ENCODE measurements around the gene DGCR2. TPM values are rescaled to one million over a fixed set of nuclear protein-coding genes. Genes with fewer than 3 reads are reported as not detected.

DGCR2 gene
- total and polyA plus RNA-seq, 2 of the 4 experiments (the other 2 are of a cell fraction), result 17.2 to 35.4 TPM

GRCh38 chr22:19005905-19006304, 116.3 kb downstream of the DGCR2 start:
- Histone ChIP-seq H3K14ac (replicated peaks; ENCODE audit: low read depth, low read length) (no peak overlapping the region), H3K9ac (ENCODE audit: low read depth, low read length) (no peak overlapping the region), H3K4me2 (ENCODE audit: low read depth, low read length) (no peak overlapping the region), H4K8ac (ENCODE audit: low read depth in 2 of 2, low read length in 2 of 2) (no peak overlapping the region), H4K20me1 (ENCODE audit: insufficient read depth, low read length) (no peaks in the 10 kb centered on the region), H3K18ac (ENCODE audit: low read depth, low read length) (no peak overlapping the region), H3K4ac (ENCODE audit: low read depth, low read length) (no peak overlapping the region), H2BK15ac (ENCODE audit: low read depth, low read length) (no peak overlapping the region), H3K27me3 (ENCODE audit: control insufficient read depth, insufficient read depth, low read length) (peaks cover 6% of the 10 kb centered on the region), H3K79me1 (ENCODE audit: low read depth in 1 of 2, low read length in 2 of 2) (no peaks in the 10 kb centered on the region), H3K27ac (ENCODE audit: insufficient read depth, low read length) (no peak overlapping the region), H2AK9ac (replicated peaks; ENCODE audit: low read depth, low read length, poor library complexity) (no peak overlapping the region), H2AFZ (replicated peaks; ENCODE audit: low read length, poor library complexity) (no peak overlapping the region), H3K9me3 (ENCODE audit: control insufficient read depth, insufficient read depth, low read length) (peaks cover 2% of the 10 kb centered on the region; the same call in 1 of the 2 replicates), H3K9me1 (ENCODE audit: insufficient read depth, low read length) (no peaks in the 10 kb centered on the region), H2AK5ac (ENCODE audit: low read depth, low read length) (no peak overlapping the region), H3K56ac (ENCODE audit: extremely low read depth, insufficient read depth, low read length) (no peak overlapping the region), H3K4me1 (ENCODE audit: control insufficient read depth, insufficient read depth, low read length) (no peaks in the 10 kb centered on the region), H3K36me3 (ENCODE audit: control insufficient read depth, insufficient read depth, low read length) (no peaks in the 10 kb centered on the region), H3K23ac (ENCODE audit: low read depth, low read length) (no peak overlapping the region), H3K4me3 (ENCODE audit: insufficient read depth, low read depth, low read length) (no peak overlapping the region), H4K5ac (ENCODE audit: low read depth, low read length) (no peak overlapping the region), H2BK120ac (ENCODE audit: low read depth, low read length) (no peak overlapping the region), H4K91ac (ENCODE audit: insufficient read depth, low read depth, low read length) (no peak overlapping the region), H2BK20ac (ENCODE audit: low read depth, low read length) (no peak overlapping the region), H2BK5ac (ENCODE audit: low read depth, low read length, poor library complexity, severe bottlenecking) (no peak overlapping the region)
- ChIA-PET POLR2A (ENCODE audit: unreplicated experiment) (no interaction called here), CTCF (no interaction called here)
- intact Hi-C loops (cut with micrococcal nuclease), result no loop called here
- dilution Hi-C loops (cut with HindIII; ENCODE audit: low sequenced_read_pairs, unreplicated experiment), result no loop called here
- ATAC-seq (ENCODE audit: low read depth), result no peak
- TF ChIP-seq USF2 (IDR thresholded peaks at IDR 0.05; ENCODE audit: low read depth, low read length), result no peak
- no peak for TF ChIP-seq MXI1 (IDR thresholded peaks at IDR 0.05; ENCODE audit: borderline replicate concordance, low read depth, low read length)
- TF ChIP-seq RAD21 (IDR thresholded peaks at IDR 0.05; ENCODE audit: low read length), result no peak
- TF ChIP-seq RCOR1 (IDR thresholded peaks at IDR 0.05; ENCODE audit: insufficient replicate concordance, low read length), result no peak
- no peak for TF ChIP-seq SMC3 (IDR thresholded peaks at IDR 0.05; ENCODE audit: low read depth, low read length)
- TF ChIP-seq FOS (IDR thresholded peaks at IDR 0.05; ENCODE audit: low read depth, low read length), result no peak
- TF ChIP-seq ELK1 (IDR thresholded peaks at IDR 0.05; ENCODE audit: borderline replicate concordance, low read depth, low read length), result no peak
- TF ChIP-seq CHD1 (IDR thresholded peaks at IDR 0.05; ENCODE audit: low read depth, low read length), result no peak
- TF ChIP-seq BHLHE40 (IDR thresholded peaks at IDR 0.05; ENCODE audit: low read depth, low read length), result no peak
- no peak for TF ChIP-seq CEBPB (IDR thresholded peaks at IDR 0.05; ENCODE audit: low read depth, low read length)
- no peak for TF ChIP-seq POLR2A (IDR thresholded peaks at IDR 0.05; ENCODE audit: low read depth, low read length)
- no peak for TF ChIP-seq MAZ (IDR thresholded peaks at IDR 0.05; ENCODE audit: borderline replicate concordance, low read depth, low read length)
- TF ChIP-seq CTCF (conservative IDR thresholded peaks at IDR 0.05; ENCODE audit: low read depth, low read length), result no peak
- no peak for TF ChIP-seq RFX5 (IDR thresholded peaks at IDR 0.05; ENCODE audit: low read depth, low read length)
- no peak for TF ChIP-seq NFE2L2 (IDR thresholded peaks at IDR 0.05; ENCODE audit: low read depth, low read length)
- TF ChIP-seq MAFK (IDR thresholded peaks at IDR 0.05; ENCODE audit: low read depth, low read length), result no peak
- BruUV-seq (replicated peaks), result no TSS peak
- DNase-seq, result no peak
- WGBS, 2 experiments (ENCODE audit: extremely low coverage in 2 of 2, insufficient read length in 1 of 2), result no CpG with 5 or more reads among the region's 3 CpGs
- in situ Hi-C loops (cut with MboI; ENCODE audit: low sequenced_read_pairs), result no loop called here

Data from IMR-90 (cell line).